Non-pigmented ciliary epithelial cell (primary cell): Measurements from ENCODE around the gene PFN1.

Experiments used
- DNase-seq: peaks from one replicate; pipeline ENCODE4 v3.0.0-alpha.2; 2010; ENCODE audit warnings: low read depth

The PFN1 gene

GRCh38 chr17:4948166-4948930 lies at the start of gene PFN1:
Gene PFN1, minus strand, starts transcription at chr17:4948530. Its CDS starts 136 bp downstream, at chr17:4948394.
- DNase-seq = no peak

- no peak for DNase-seq
Observed at GRCh38 chr17:4997302-4998026, 49.1 kb upstream of the PFN1 start, which contains the start of the genes INCA1 and KIF1C. Gene INCA1, minus strand, starts transcription at chr17:4997522. Its CDS starts 3,085 bp downstream, at chr17:4994437. Gene KIF1C, plus strand, starts transcription at chr17:4997950. Its CDS starts 2,297 bp downstream, at chr17:5000247.

GRCh38 chr17:4994081-4994595 lies 45.8 kb upstream of the PFN1 start:
- DNase-seq = no peak

GRCh38 chr17:4987767-4988567 lies 39.6 kb upstream of the PFN1 start:
- no peak for DNase-seq

- DNase-seq = no peak
Observed at GRCh38 chr17:4986951-4987766, 38.8 kb upstream of the PFN1 start, which contains the start of gene CAMTA2. Gene CAMTA2, minus strand, starts transcription at chr17:4987675. Its CDS starts 1,453 bp downstream, at chr17:4986222.

GRCh38 chr17:4986403-4986802 lies 38.1 kb upstream of the PFN1 start:
- no peak for DNase-seq

GRCh38 chr17:4982305-4982704 lies 34.0 kb upstream of the PFN1 start:
- DNase-seq = no peak

- DNase-seq = no peak
Observed at GRCh38 chr17:4980644-4981216, 32.4 kb upstream of the PFN1 start.

- no peak for DNase-seq
Observed at GRCh38 chr17:4978726-4979125, 30.4 kb upstream of the PFN1 start.

- DNase-seq = no peak
Observed at GRCh38 chr17:4974115-4974670, 25.9 kb upstream of the PFN1 start.

- no peak for DNase-seq
Observed at GRCh38 chr17:4973256-4974114, 25.2 kb upstream of the PFN1 start.

- DNase-seq = no peak
Observed at GRCh38 chr17:4972752-4973151, 24.4 kb upstream of the PFN1 start.

- no peak for DNase-seq
Observed at GRCh38 chr17:4972322-4972721, 24.0 kb upstream of the PFN1 start.

GRCh38 chr17:4971826-4972225 lies 23.5 kb upstream of the PFN1 start:
- DNase-seq = no peak

GRCh38 chr17:4970273-4970672 lies 21.9 kb upstream of the PFN1 start:
- DNase-seq = no peak

GRCh38 chr17:4969551-4970173 lies 21.3 kb upstream of the PFN1 start:
- no peak for DNase-seq

- DNase-seq = peak; percentile 90
Observed at GRCh38 chr17:4969047-4969550, 20.8 kb upstream of the PFN1 start.

GRCh38 chr17:4968486-4969046 lies 20.2 kb upstream of the PFN1 start:
- no peak for DNase-seq
